ENCODE measurements around the gene SRPK1.

The SRPK1 gene

GRCh38 chr6:35801148-35801547 is 119.8 kb downstream of the SRPK1 start:
- WGBS: 75% methylated on average over 2 of the region's 3 CpGs
- DNase-seq: no peak
- Histone ChIP-seq H2BK15ac (ENCODE audit: low read depth, poor library complexity, severe bottlenecking) (no peak overlapping the region), H3K4ac (ENCODE audit: low read depth in 1 of 2, low read length in 2 of 2) (no peak overlapping the region), H3K27ac (ENCODE audit: low read length, poor library complexity, severe bottlenecking) (no peak overlapping the region), H3K14ac (ENCODE audit: low read length in 2 of 2) (no peak overlapping the region), H3K4me1 (ENCODE audit: control insufficient read depth, insufficient read depth, low read depth, low read length) (peaks cover 8% of the 10 kb centered on the region), H4K91ac (ENCODE audit: low read length) (no peak overlapping the region), H3K23ac (ENCODE audit: low read length in 2 of 2) (no peak overlapping the region), H2BK12ac (ENCODE audit: low read length in 2 of 2) (no peak overlapping the region), H3K79me1 (replicated peaks; ENCODE audit: low read length, poor library complexity, severe bottlenecking) (no peaks in the 10 kb centered on the region), H3K4me2 (ENCODE audit: low read length, poor library complexity, severe bottlenecking) (no peak overlapping the region), H3K36me3 (ENCODE audit: control insufficient read depth in 1 of 2, insufficient read depth in 2 of 2, low read depth in 1 of 2, low read length in 2 of 2) (no peaks in the 10 kb centered on the region), H3K9me3 (ENCODE audit: control insufficient read depth, low read length) (no peaks in the 10 kb centered on the region), H3K27me3 (ENCODE audit: control insufficient read depth in 1 of 2, insufficient read depth in 1 of 2, low read length in 2 of 2) (peaks cover 14 to 34% of the 10 kb centered on the region in 2 experiments), H3K18ac (ENCODE audit: low read depth in 1 of 2, low read length in 2 of 2) (no peak overlapping the region), H2BK120ac (ENCODE audit: low read depth, low read length) (no peak overlapping the region), H3K9ac (ENCODE audit: low read length) (no peak overlapping the region), H3K4me3 (ENCODE audit: insufficient read depth in 1 of 2, low read depth in 1 of 2, low read length in 2 of 2) (no peak overlapping the region), H2AFZ (ENCODE audit: low read depth, low read length) (no peak overlapping the region), H2BK5ac (ENCODE audit: low read depth, low read length, poor library complexity, severe bottlenecking) (no peak overlapping the region), H2AK5ac (ENCODE audit: low read length, severe bottlenecking) (no peak overlapping the region), H4K8ac (ENCODE audit: low read length) (no peak overlapping the region)

DNA sequence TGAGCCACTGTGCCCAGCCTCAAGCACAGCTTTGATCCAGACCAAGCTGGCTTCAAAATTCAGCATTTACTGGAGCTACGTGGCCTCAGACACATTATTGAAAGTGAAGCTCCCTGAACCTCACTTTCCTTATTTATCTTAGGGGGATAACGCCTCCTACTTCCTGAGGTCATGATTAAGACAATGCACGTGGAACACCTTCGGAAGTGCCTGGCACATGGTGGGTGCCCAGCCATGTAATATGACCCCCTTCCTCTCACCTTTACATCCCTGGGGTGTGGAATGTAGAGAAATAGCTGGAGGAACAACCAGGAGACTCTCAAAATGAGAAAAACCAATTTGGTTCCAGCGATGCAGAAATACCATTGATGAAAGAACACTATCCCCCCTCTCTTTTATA is 122.2 kb downstream of the SRPK1 start:
- Histone ChIP-seq H2BK5ac (ENCODE audit: low read depth, low read length, poor library complexity, severe bottlenecking) (no peak overlapping the region), H3K4me2 (ENCODE audit: low read length, poor library complexity, severe bottlenecking) (no peak overlapping the region), H3K14ac (ENCODE audit: low read length in 2 of 2) (no peak overlapping the region), H3K36me3 (ENCODE audit: control insufficient read depth in 1 of 2, insufficient read depth in 2 of 2, low read depth in 1 of 2, low read length in 2 of 2) (no peaks in the 10 kb centered on the region), H3K4ac (ENCODE audit: low read depth in 1 of 2, low read length in 2 of 2) (no peak overlapping the region), H2BK15ac (ENCODE audit: low read depth, poor library complexity, severe bottlenecking) (no peak overlapping the region), H2AK5ac (ENCODE audit: low read length, severe bottlenecking) (no peak overlapping the region), H2AFZ (ENCODE audit: low read depth, low read length) (no peak overlapping the region), H3K9me3 (ENCODE audit: control insufficient read depth, low read length) (no peaks in the 10 kb centered on the region), H2BK120ac (ENCODE audit: low read depth, low read length) (no peak overlapping the region), H3K9ac (ENCODE audit: low read length) (no peak overlapping the region), H3K27ac (ENCODE audit: low read length, poor library complexity, severe bottlenecking) (no peak overlapping the region), H3K4me3 (ENCODE audit: insufficient read depth in 1 of 2, low read depth in 1 of 2, low read length in 2 of 2) (no peak overlapping the region), H3K4me1 (ENCODE audit: control insufficient read depth, insufficient read depth, low read depth, low read length) (no peaks in the 10 kb centered on the region), H3K18ac (ENCODE audit: low read depth in 1 of 2, low read length in 2 of 2) (no peak overlapping the region), H2BK12ac (ENCODE audit: low read length in 2 of 2) (no peak overlapping the region), H3K23ac (ENCODE audit: low read length in 2 of 2) (no peak overlapping the region), H3K79me1 (replicated peaks; ENCODE audit: low read length, poor library complexity, severe bottlenecking) (no peaks in the 10 kb centered on the region), H3K27me3 (ENCODE audit: control insufficient read depth in 1 of 2, insufficient read depth in 1 of 2, low read length in 2 of 2) (peaks cover 27 to 39% of the 10 kb centered on the region in 2 experiments), H4K91ac (ENCODE audit: low read length) (no peak overlapping the region), H4K8ac (ENCODE audit: low read length) (no peak overlapping the region)
- WGBS: 74% methylated on average over 5 of the region's 5 CpGs
- DNase-seq: no peak

- Histone ChIP-seq H3K4me1 (ENCODE audit: control insufficient read depth, insufficient read depth, low read depth, low read length) (no peaks in the 10 kb centered on the region), H3K4ac (ENCODE audit: low read depth in 1 of 2, low read length in 2 of 2) (no peak overlapping the region), H3K27ac (ENCODE audit: low read length, poor library complexity, severe bottlenecking) (no peak overlapping the region), H3K27me3 (ENCODE audit: control insufficient read depth in 1 of 2, insufficient read depth in 1 of 2, low read length in 2 of 2) (peaks cover 27 to 46% of the 10 kb centered on the region in 2 experiments), H3K79me1 (replicated peaks; ENCODE audit: low read length, poor library complexity, severe bottlenecking) (no peaks in the 10 kb centered on the region), H2AFZ (ENCODE audit: low read depth, low read length) (no peak overlapping the region), H2AK5ac (ENCODE audit: low read length, severe bottlenecking) (no peak overlapping the region), H3K23ac (ENCODE audit: low read length in 2 of 2) (peak overlapping the region in 1 of 2 experiments; percentile 51), H3K4me2 (ENCODE audit: low read length, poor library complexity, severe bottlenecking) (no peak overlapping the region), H3K4me3 (ENCODE audit: insufficient read depth in 1 of 2, low read depth in 1 of 2, low read length in 2 of 2) (no peak overlapping the region), H4K8ac (ENCODE audit: low read length) (no peak overlapping the region), H3K36me3 (ENCODE audit: control insufficient read depth in 1 of 2, insufficient read depth in 2 of 2, low read depth in 1 of 2, low read length in 2 of 2) (no peaks in the 10 kb centered on the region), H4K91ac (ENCODE audit: low read length) (no peak overlapping the region), H3K14ac (ENCODE audit: low read length in 2 of 2) (no peak overlapping the region), H2BK5ac (ENCODE audit: low read depth, low read length, poor library complexity, severe bottlenecking) (no peak overlapping the region), H2BK12ac (ENCODE audit: low read length in 2 of 2) (no peak overlapping the region), H3K18ac (ENCODE audit: low read depth in 1 of 2, low read length in 2 of 2) (no peak overlapping the region), H2BK120ac (ENCODE audit: low read depth, low read length) (no peak overlapping the region), H3K9me3 (ENCODE audit: control insufficient read depth, low read length) (peaks cover under 1% of the 10 kb centered on the region), H3K9ac (ENCODE audit: low read length) (no peak overlapping the region), H2BK15ac (ENCODE audit: low read depth, poor library complexity, severe bottlenecking) (no peak overlapping the region)
- DNase-seq: no peak
- WGBS: 71% methylated on average over 8 of the region's 8 CpGs
These were observed 122.9 kb downstream of the SRPK1 start for GRCh38 chr6:35797837-35798526.

- H3K18ac ChIP-seq (ENCODE audit: low read depth in 1 of 2, low read length in 2 of 2): no peak overlapping the region
- H2BK15ac ChIP-seq (ENCODE audit: low read depth, poor library complexity, severe bottlenecking): no peak overlapping the region
- H2AK5ac ChIP-seq (ENCODE audit: low read length, severe bottlenecking): no peak overlapping the region
- no peak overlapping the region for H2BK120ac ChIP-seq (ENCODE audit: low read depth, low read length)
- no peak overlapping the region for H2AFZ ChIP-seq (ENCODE audit: low read depth, low read length)
- H3K79me1 ChIP-seq (replicated peaks; ENCODE audit: low read length, poor library complexity, severe bottlenecking): no peaks in the 10 kb centered on the region
- no peak overlapping the region for H3K4me2 ChIP-seq (ENCODE audit: low read length, poor library complexity, severe bottlenecking)
- H3K23ac ChIP-seq (ENCODE audit: low read length in 2 of 2): no peak overlapping the region
- no peak overlapping the region for H2BK5ac ChIP-seq (ENCODE audit: low read depth, low read length, poor library complexity, severe bottlenecking)
- H3K4ac ChIP-seq (ENCODE audit: low read depth in 1 of 2, low read length in 2 of 2): no peak overlapping the region
- H3K9me3 ChIP-seq (ENCODE audit: control insufficient read depth, low read length): peaks cover 3% of the 10 kb centered on the region
- 89% methylated on average over 4 of the region's 4 CpGs for WGBS
- H3K27me3 ChIP-seq (ENCODE audit: control insufficient read depth in 1 of 2, insufficient read depth in 1 of 2, low read length in 2 of 2): peaks cover 30 to 56% of the 10 kb centered on the region in 2 experiments
- no peak overlapping the region for H3K27ac ChIP-seq (ENCODE audit: low read length, poor library complexity, severe bottlenecking)
- H3K4me3 ChIP-seq (ENCODE audit: insufficient read depth in 1 of 2, low read depth in 1 of 2, low read length in 2 of 2): no peak overlapping the region
- no peak overlapping the region for H3K14ac ChIP-seq (ENCODE audit: low read length in 2 of 2)
- H2BK12ac ChIP-seq (ENCODE audit: low read length in 2 of 2): no peak overlapping the region
- H3K36me3 ChIP-seq (ENCODE audit: control insufficient read depth in 1 of 2, insufficient read depth in 2 of 2, low read depth in 1 of 2, low read length in 2 of 2): no peaks in the 10 kb centered on the region
- no peak overlapping the region for H4K8ac ChIP-seq (ENCODE audit: low read length)
- no peak overlapping the region for H3K9ac ChIP-seq (ENCODE audit: low read length)
- no peak overlapping the region for H4K91ac ChIP-seq (ENCODE audit: low read length)
- no peaks in the 10 kb centered on the region for H3K4me1 ChIP-seq (ENCODE audit: control insufficient read depth, insufficient read depth, low read depth, low read length)
- DNase-seq: no peak
These were observed 124.7 kb downstream of the SRPK1 start for GRCh38 chr6:35796236-35796635.

All from mesenchymal stem cell (in vitro differentiated cells and primary cell).